Smooth muscle cell (in vitro differentiated cells): ENCODE measurements around the gene SLC26A2. TPM values are rescaled to one million over a fixed set of nuclear protein-coding genes. Genes with fewer than 3 reads are reported as not detected.

Source experiments
- DNase-seq: peaks from one replicate; lab custom pipeline; 2025; ENCODE audit not compliant: unreplicated experiment; lab: John Stamatoyannopoulos, UW
- H2AFZ ChIP-seq: fragments of 200-600 bp; sonication (generic); 2 replicates; pipeline ENCODE4 v1.6.0; 2016; ENCODE audit warnings: antibody characterized with exemption, low read depth, mild to moderate bottlenecking
- H3F3A ChIP-seq: fragments of 200-600 bp; sonication (generic); 2 replicates; pipeline ENCODE4 v1.6.0; 2017; ENCODE audit warnings: antibody characterized with exemption, low read depth
- H3K27ac ChIP-seq: fragments of 200-600 bp; sonication (generic); 2 replicates; pipeline ENCODE4 v1.5.1; 2016; ENCODE audit warnings: low read depth, mild to moderate bottlenecking
- H3K27me3 ChIP-seq: fragments of 200-600 bp; sonication (generic); 2 replicates; pipeline ENCODE4 v1.6.1; 2016; ENCODE audit warnings: low read depth, mild to moderate bottlenecking
- H3K36me3 ChIP-seq: fragments of 200-600 bp; sonication (generic); 2 replicates; pipeline ENCODE4 v1.5.1; 2016; ENCODE audit warnings: low read depth
- H3K4me1 ChIP-seq: fragments of 200-600 bp; sonication (generic); 2 replicates; pipeline ENCODE4 v1.5.1; 2016; ENCODE audit warnings: low read depth
- H3K4me2 ChIP-seq: fragments of 200-600 bp; sonication (generic); 2 replicates; pipeline ENCODE4 v1.6.0; 2016; ENCODE audit warnings: mild to moderate bottlenecking
- H3K4me3 ChIP-seq: fragments of 200-600 bp; sonication (generic); 2 replicates; pipeline ENCODE4 v1.5.1; 2016; ENCODE audit warnings: mild to moderate bottlenecking
- H3K79me2 ChIP-seq: fragments of 200-600 bp; sonication (generic); 2 replicates; pipeline ENCODE4 v1.6.0; 2016; ENCODE audit warnings: low read depth, mild to moderate bottlenecking
- H3K9ac ChIP-seq: fragments of 200-600 bp; sonication (generic); 2 replicates; pipeline ENCODE4 v1.6.0; 2016; ENCODE audit warnings: low read depth
- H3K9me3 ChIP-seq: fragments of 200-600 bp; sonication (generic); replicated peaks from 2 replicates; pipeline ENCODE4 v1.5.1; 2016; ENCODE audit warnings: low read depth
- H4K20me1 ChIP-seq: fragments of 200-600 bp; sonication (generic); 2 replicates; pipeline ENCODE4 v1.6.0; 2016; ENCODE audit warnings: low read depth
- WGBS: methylation state at CpG from one replicate; pipeline ENCODE4 v1.1.7; 2016; ENCODE audit warnings: low lambda C conversion rate; 5-methylcytosine and 5-hydroxymethylcytosine counted together
- polyA plus RNA-seq: library from polyadenylated mRNA; unstranded; fragments of >200 nt; fragmentation: Nextera tagmentation; extraction: Ambion mirVana; gene quantifications from 2 replicates; pipeline ENCODE4 v1.2.1, GENCODE V29; 2016
- total RNA-seq: library from RNA; depleted of rRNA; stranded (reverse); fragments of >200 nt; gene quantifications from 2 replicates; pipeline ENCODE4 v1.2.3, GENCODE V29; 2014
- TF ChIP-seq, protein P1 (sequence below): fragments of 200-600 bp; sonication (generic); IDR thresholded peaks from 2 replicates; pipeline ENCODE4 v1.5.1; 2017; ENCODE audit warnings: borderline replicate concordance, mild to moderate bottlenecking, antibody characterized with exemption; ENCODE audit not compliant: insufficient read depth, poor library complexity, severe bottlenecking

SLC26A2 gene
- total and polyA plus RNA-seq, 2 experiments from 2014 or later = 5.2 to 16.0 TPM

DNA sequence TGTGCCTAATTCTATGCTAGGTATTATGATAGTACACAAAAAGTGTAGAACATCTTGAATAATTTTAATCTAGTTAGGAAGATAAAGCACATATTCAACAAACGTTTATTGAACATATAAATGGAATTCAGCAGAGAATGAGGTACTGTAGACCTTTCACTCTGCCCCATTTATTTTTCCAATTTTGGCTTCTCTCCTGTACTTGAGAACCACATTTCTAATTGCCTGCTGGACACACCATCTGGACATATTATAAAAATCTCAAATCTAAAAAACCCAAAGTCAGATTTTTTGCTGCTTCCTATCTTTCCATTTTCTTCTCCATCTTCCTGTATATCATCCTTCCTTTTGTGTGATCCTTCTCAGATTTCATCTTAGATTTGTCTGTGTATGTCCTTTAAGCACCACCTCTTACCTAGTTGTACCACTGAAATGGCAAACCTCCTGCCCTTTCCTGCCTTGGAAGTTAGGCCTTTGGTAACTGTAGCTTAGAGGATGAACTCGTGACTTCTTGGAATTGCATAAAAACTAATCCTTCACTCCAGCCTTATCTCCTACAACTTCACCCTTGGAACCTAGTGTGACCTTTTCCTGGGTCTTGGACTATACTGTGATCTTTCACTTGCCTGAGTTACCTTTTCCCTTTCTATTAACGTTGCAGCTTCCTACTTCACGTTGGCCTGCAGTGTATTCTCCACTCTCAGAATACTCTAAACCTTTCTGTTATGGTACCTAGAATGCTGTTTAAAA lies 8.8 kb downstream of the SLC26A2 start:
- Histone ChIP-seq H3K36me3 (no peaks in the 10 kb centered on the region), H3K4me2 (no peak overlapping the region), H2AFZ (no peak overlapping the region), H3K9ac (no peak overlapping the region), H3K9me3 (no peaks in the 10 kb centered on the region), H4K20me1 (peaks cover 4% of the 10 kb centered on the region), H3K27ac (no peak overlapping the region), H3K4me3 (no peak overlapping the region), H3K4me1 (no peaks in the 10 kb centered on the region), H3K79me2 (peaks cover 9% of the 10 kb centered on the region), H3F3A (no peaks in the 10 kb centered on the region), H3K27me3 (no peaks in the 10 kb centered on the region)
- TF ChIP-seq, protein P1, sequence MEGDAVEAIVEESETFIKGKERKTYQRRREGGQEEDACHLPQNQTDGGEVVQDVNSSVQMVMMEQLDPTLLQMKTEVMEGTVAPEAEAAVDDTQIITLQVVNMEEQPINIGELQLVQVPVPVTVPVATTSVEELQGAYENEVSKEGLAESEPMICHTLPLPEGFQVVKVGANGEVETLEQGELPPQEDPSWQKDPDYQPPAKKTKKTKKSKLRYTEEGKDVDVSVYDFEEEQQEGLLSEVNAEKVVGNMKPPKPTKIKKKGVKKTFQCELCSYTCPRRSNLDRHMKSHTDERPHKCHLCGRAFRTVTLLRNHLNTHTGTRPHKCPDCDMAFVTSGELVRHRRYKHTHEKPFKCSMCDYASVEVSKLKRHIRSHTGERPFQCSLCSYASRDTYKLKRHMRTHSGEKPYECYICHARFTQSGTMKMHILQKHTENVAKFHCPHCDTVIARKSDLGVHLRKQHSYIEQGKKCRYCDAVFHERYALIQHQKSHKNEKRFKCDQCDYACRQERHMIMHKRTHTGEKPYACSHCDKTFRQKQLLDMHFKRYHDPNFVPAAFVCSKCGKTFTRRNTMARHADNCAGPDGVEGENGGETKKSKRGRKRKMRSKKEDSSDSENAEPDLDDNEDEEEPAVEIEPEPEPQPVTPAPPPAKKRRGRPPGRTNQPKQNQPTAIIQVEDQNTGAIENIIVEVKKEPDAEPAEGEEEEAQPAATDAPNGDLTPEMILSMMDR = no peak
- WGBS = 90% methylated on average over 4 of the region's 4 CpGs
- DNase-seq = no peak

DNA sequence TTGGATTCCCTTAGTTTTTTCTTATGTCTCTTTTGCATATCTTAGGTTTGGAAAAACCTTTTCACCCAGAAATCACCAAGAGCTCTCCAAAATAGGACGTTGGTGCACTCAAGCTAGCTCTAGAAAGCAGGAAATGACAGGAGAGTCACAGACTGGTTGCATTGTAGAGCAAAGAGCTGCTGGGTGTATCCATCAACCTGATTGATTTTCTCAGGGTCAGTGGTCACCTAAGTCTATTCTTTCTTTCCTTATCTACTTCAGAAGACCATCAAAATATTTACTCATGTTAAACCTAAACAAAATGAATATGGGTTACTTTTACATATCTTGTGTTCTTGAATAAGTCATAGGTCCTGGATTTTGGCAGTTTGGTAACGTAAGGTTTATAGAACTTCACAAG lies 14.9 kb downstream of the SLC26A2 start:
- Histone ChIP-seq H3K4me3 (no peak overlapping the region), H3K4me2 (no peak overlapping the region), H3K79me2 (peaks cover 2% of the 10 kb centered on the region), H3K36me3 (peaks cover 7% of the 10 kb centered on the region), H3K27ac (no peak overlapping the region), H3K9ac (no peak overlapping the region), H3K9me3 (no peaks in the 10 kb centered on the region), H3K27me3 (no peaks in the 10 kb centered on the region), H4K20me1 (peaks cover 4% of the 10 kb centered on the region), H3K4me1 (no peaks in the 10 kb centered on the region), H2AFZ (no peak overlapping the region), H3F3A (no peaks in the 10 kb centered on the region)
- TF ChIP-seq, protein P1 = no peak
- 76% methylated on average over 2 of the region's 2 CpGs for WGBS
- no peak for DNase-seq

DNA sequence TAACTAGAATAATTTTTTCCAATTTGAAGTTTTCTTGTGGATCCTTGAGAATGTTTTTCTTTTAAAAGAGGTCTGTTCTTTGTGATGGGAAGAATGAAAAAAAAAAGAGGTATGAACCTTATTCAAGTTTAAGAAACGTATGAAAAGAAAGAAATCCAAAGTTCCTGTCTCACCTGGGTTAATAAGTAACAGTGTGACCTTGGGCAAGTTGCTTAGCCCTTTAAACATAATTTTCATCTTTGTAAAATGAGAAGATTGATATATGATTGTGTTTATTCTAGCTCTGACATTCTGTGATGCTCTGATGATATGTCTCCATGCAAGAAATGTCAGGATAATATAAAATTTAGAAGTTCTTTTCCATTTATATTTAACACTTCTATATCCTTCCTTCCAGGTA lies 19.3 kb downstream of the SLC26A2 start:
- no peaks in the 10 kb centered on the region for H3K9me3 ChIP-seq
- no peaks in the 10 kb centered on the region for H3K79me2 ChIP-seq
- TF ChIP-seq, protein P1 = no peak
- no peak overlapping the region for H2AFZ ChIP-seq
- no peaks in the 10 kb centered on the region for H3K27me3 ChIP-seq
- no peak overlapping the region for H3K4me2 ChIP-seq
- H3F3A ChIP-seq = no peaks in the 10 kb centered on the region
- H3K4me1 ChIP-seq = no peaks in the 10 kb centered on the region
- DNase-seq = no peak
- H3K4me3 ChIP-seq = no peak overlapping the region
- whole genome bisulfite sequencing = 97% methylated on average over 1 of the region's 1 CpG
- H3K27ac ChIP-seq = no peak overlapping the region
- H3K9ac ChIP-seq = no peak overlapping the region
- peaks cover 4% of the 10 kb centered on the region for H4K20me1 ChIP-seq
- H3K36me3 ChIP-seq = peaks cover 7% of the 10 kb centered on the region

DNA sequence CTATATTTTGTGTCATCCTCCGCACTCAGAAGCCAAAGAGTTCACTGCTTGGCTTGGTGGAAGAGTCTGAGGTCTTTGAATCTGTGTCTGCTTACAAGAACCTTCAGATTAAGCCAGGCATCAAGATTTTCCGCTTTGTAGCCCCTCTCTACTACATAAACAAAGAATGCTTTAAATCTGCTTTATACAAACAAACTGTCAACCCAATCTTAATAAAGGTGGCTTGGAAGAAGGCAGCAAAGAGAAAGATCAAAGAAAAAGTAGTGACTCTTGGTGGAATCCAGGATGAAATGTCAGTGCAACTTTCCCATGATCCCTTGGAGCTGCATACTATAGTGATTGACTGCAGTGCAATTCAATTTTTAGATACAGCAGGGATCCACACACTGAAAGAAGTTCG lies 20.6 kb downstream of the SLC26A2 start:
- 87% methylated on average over 3 of the region's 3 CpGs for WGBS
- no peak overlapping the region for H3K27ac ChIP-seq
- no peaks in the 10 kb centered on the region for H3K27me3 ChIP-seq
- H3K9ac ChIP-seq = no peak overlapping the region
- H3K36me3 ChIP-seq = peaks cover 7% of the 10 kb centered on the region
- no peak overlapping the region for H3K4me3 ChIP-seq
- H3F3A ChIP-seq = no peaks in the 10 kb centered on the region
- H3K9me3 ChIP-seq = no peaks in the 10 kb centered on the region
- no peak overlapping the region for H2AFZ ChIP-seq
- no peaks in the 10 kb centered on the region for H3K79me2 ChIP-seq
- DNase-seq = no peak
- no peak overlapping the region for H3K4me2 ChIP-seq
- TF ChIP-seq, protein P1 = no peak
- no peaks in the 10 kb centered on the region for H3K4me1 ChIP-seq
- peaks cover under 1% of the 10 kb centered on the region for H4K20me1 ChIP-seq
